ENCODE measurements around the gene POU2AF1.

GRCh38 chr11:111335549-111335948 is 43.5 kb downstream of the POU2AF1 start:
- no peak for TF ChIP-seq CTCF (optimal IDR thresholded peaks at IDR 0.05 in 1 of 3, IDR thresholded peaks at IDR 0.05 in 1 of 3, conservative IDR thresholded peaks at IDR 0.05 in 1 of 3; ENCODE audit: extremely low read depth in 1 of 3, insufficient read depth in 2 of 3, low read length in 3 of 3)
- no peak for TF ChIP-seq EZH2 (IDR thresholded peaks at IDR 0.05; ENCODE audit: low read length)

Measured in keratinocyte (primary cell).